K562 (cell line): ENCODE results near the gene IL23A. TPM values are rescaled to one million over a fixed set of nuclear protein-coding genes. Genes with fewer than 3 reads are reported as not detected.

Experiments
- ARID1B ChIP-seq: fragments of 450-650 bp; IDR thresholded peaks from 2 replicates; pipeline ENCODE4 v1.6.1; 2016; ENCODE audit warnings: antibody characterized with exemption, mild to moderate bottlenecking, inconsistent platforms
- C11orf30 ChIP-seq: fragments of 450-650 bp; IDR thresholded peaks from 2 replicates; pipeline ENCODE4 v1.6.1; 2016; ENCODE audit warnings: low read depth, mild to moderate bottlenecking
- DPF2 ChIP-seq: fragments of 450-650 bp; IDR thresholded peaks from 2 replicates; pipeline ENCODE4 v1.6.1; 2016
- GABPB1 ChIP-seq: sonication (generic); formaldehyde crosslinking; IDR thresholded peaks from 2 replicates; pipeline ENCODE4 v1.8.0; 2022; ENCODE audit warnings: mild to moderate bottlenecking, missing genetic modification reagents
- MCM3 ChIP-seq: fragments of 450-650 bp; IDR thresholded peaks from 2 replicates; pipeline ENCODE4 v1.6.1; 2016
- SMAD3 ChIP-seq: fragments of 450-650 bp; formaldehyde crosslinking; conservative IDR thresholded peaks from 2 replicates; pipeline ENCODE4 v1.4.0; 2020; ENCODE audit warnings: mild to moderate bottlenecking
- SMARCB1 ChIP-seq: IDR thresholded peaks from 2 replicates; pipeline ENCODE4 v1.6.1; 2011; ENCODE audit warnings: improper control_type of control experiment, low read depth; ENCODE audit not compliant: insufficient read length
- SP2 ChIP-seq: IDR thresholded peaks from 2 replicates; pipeline ENCODE4 v1.6.1; 2011; ENCODE audit warnings: mild to moderate bottlenecking, low read depth, low read length, moderate library complexity; ENCODE audit not compliant: poor library complexity, severe bottlenecking; ENCODE audit errors: extremely low read depth
- TAL1 ChIP-seq: fragments of 450-650 bp; IDR thresholded peaks from 2 replicates; pipeline ENCODE4 v1.6.1; 2016; ENCODE audit warnings: mild to moderate bottlenecking
- TOE1 ChIP-seq, 2 experiments: fragments of 450-650 bp in 1 of 2; sonication (generic) in 1 of 2; formaldehyde crosslinking in 1 of 2; IDR thresholded peaks; 2 replicates each; pipeline versions ENCODE4 v1.7.1 to v1.8.0; 2016 to 2022; ENCODE audit warnings: borderline replicate concordance in 2 of 2, mild to moderate bottlenecking in 2 of 2, antibody characterized with exemption in 1 of 2, inconsistent platforms in 1 of 2, low read depth in 1 of 2, missing genetic modification reagents in 1 of 2, moderate library complexity in 1 of 2
- TRIM24 ChIP-seq, 2 experiments: fragments of 450-650 bp; IDR thresholded peaks; 2 replicates each; pipeline ENCODE4 v1.6.1; 2016
- ZNF239 ChIP-seq: fragments of 250-450 bp; sonication (Bioruptor Pico); IDR thresholded peaks from 2 replicates; pipeline ENCODE4 v1.4.0; 2020; ENCODE audit warnings: mild to moderate bottlenecking
- ZNF445 ChIP-seq: fragments of 250-450 bp; sonication (Bioruptor Pico); IDR thresholded peaks from 2 replicates; pipeline ENCODE4 v1.4.0; 2020; ENCODE audit warnings: low read depth, mild to moderate bottlenecking, moderate library complexity
- polyA plus RNA-seq, 8 experiments: library from polyadenylated mRNA; depleted of rRNA in 4 of 8; stranded (reverse) in 5 of 8; unstranded in 3 of 8; fragments of >200 nt; fragmentation: Nextera tagmentation in 2 of 8; fragmentation: Illumina TruSeq in 1 of 8; extraction: Ambion mirVana in 2 of 8; extraction: Trizol in 1 of 8; gene quantifications; 2 replicates each; pipeline versions ENCODE4 v1.2.1 to v1.2.3, GENCODE V29; 2011 to 2014; ENCODE audit warnings: inconsistent platforms in 1 of 8, missing spikeins in 1 of 8
- total RNA-seq, 7 experiments: library from RNA; depleted of rRNA in 6 of 7; stranded (reverse); fragments of >200 nt in 6 of 7; fragmentation: Illumina TruSeq in 2 of 7; extraction: Trizol in 2 of 7; gene quantifications; 2 replicates each; pipeline versions ENCODE4 v1.2.1 to v1.2.3, GENCODE V29; 2011 to 2021; ENCODE audit warnings: low replicate concordance in 1 of 7
- TF ChIP-seq, protein P1 (sequence below): fragments of 450-650 bp; formaldehyde crosslinking; conservative IDR thresholded peaks from 2 replicates; pipeline ENCODE4 v1.4.0; 2022; ENCODE audit warnings: mild to moderate bottlenecking, missing genetic modification characterization
- TF ChIP-seq, protein P2 (sequence below), 2 experiments: IDR thresholded peaks; 2 replicates each; pipeline ENCODE4 v1.6.1; 2012; ENCODE audit warnings: improper control_type of control experiment in 2 of 2, low read depth in 2 of 2, low read length in 2 of 2, borderline replicate concordance in 1 of 2
- TF ChIP-seq, protein P3 (sequence below): fragments of 200-800 bp; sonication (Bioruptor generic); IDR thresholded peaks from 2 replicates; pipeline ENCODE4 v1.6.1; 2016; ENCODE audit warnings: missing genetic modification characterization, missing compliant biosample characterization
- TF ChIP-seq, protein P4 (sequence below): fragments of 250-450 bp; sonication (Bioruptor Pico); IDR thresholded peaks from 2 replicates; pipeline ENCODE4 v1.6.1; 2021; ENCODE audit warnings: mild to moderate bottlenecking
- TF ChIP-seq, protein P5 (sequence below): fragments of 450-650 bp; IDR thresholded peaks from 2 replicates; pipeline ENCODE4 v1.6.1; 2018; ENCODE audit warnings: mild to moderate bottlenecking, low read depth; ENCODE audit not compliant: partially characterized antibody

Gene IL23A
- total and polyA plus RNA-seq, 9 of the 15 experiments (the other 6 are each of a cell fraction or from before 2014, with no cell fraction given), result 4.4 to 37.2 (median 9.6) TPM

DNA sequence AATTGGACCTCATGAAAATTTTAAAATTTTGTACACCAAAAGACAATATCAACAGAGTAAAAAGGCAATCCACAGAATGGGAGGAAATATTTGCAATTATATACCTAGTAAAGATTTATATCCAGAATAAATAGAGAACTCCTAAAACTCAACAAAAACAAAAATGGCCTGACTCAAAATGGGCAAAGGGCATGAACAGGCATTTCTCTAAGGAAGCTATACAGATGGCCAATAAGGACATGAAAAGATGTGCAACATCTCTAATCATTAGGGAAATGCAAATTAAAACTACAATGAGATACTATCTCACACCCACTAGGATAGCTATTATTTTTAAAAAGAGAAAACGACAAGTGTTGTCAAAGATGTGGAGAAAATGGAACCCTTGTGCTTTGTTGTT is 34.8 kb downstream of the IL23A start (continued):
- no peak for TF ChIP-seq ZNF445 (CRISPR knock-in tag)
- no peak for TF ChIP-seq GABPB1 (CRISPR knock-in tag)
- TF ChIP-seq, protein P1, sequence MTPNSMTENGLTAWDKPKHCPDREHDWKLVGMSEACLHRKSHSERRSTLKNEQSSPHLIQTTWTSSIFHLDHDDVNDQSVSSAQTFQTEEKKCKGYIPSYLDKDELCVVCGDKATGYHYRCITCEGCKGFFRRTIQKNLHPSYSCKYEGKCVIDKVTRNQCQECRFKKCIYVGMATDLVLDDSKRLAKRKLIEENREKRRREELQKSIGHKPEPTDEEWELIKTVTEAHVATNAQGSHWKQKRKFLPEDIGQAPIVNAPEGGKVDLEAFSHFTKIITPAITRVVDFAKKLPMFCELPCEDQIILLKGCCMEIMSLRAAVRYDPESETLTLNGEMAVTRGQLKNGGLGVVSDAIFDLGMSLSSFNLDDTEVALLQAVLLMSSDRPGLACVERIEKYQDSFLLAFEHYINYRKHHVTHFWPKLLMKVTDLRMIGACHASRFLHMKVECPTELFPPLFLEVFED, result no peak
- no peak for TF ChIP-seq MCM3
- TF ChIP-seq, protein P2, sequence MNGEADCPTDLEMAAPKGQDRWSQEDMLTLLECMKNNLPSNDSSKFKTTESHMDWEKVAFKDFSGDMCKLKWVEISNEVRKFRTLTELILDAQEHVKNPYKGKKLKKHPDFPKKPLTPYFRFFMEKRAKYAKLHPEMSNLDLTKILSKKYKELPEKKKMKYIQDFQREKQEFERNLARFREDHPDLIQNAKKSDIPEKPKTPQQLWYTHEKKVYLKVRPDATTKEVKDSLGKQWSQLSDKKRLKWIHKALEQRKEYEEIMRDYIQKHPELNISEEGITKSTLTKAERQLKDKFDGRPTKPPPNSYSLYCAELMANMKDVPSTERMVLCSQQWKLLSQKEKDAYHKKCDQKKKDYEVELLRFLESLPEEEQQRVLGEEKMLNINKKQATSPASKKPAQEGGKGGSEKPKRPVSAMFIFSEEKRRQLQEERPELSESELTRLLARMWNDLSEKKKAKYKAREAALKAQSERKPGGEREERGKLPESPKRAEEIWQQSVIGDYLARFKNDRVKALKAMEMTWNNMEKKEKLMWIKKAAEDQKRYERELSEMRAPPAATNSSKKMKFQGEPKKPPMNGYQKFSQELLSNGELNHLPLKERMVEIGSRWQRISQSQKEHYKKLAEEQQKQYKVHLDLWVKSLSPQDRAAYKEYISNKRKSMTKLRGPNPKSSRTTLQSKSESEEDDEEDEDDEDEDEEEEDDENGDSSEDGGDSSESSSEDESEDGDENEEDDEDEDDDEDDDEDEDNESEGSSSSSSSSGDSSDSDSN (IDR thresholded peaks at IDR 0.05; ENCODE audit: borderline replicate concordance in 1 of 2, low read depth in 2 of 2, low read length in 2 of 2), result no peak
- TF ChIP-seq TAL1, result no peak
- peak in 1 of 2 experiments; percentile 41; a peak in 1 of 4 replicates for TF ChIP-seq TRIM24 (IDR thresholded peaks at IDR 0.05)
- TF ChIP-seq DPF2, result no peak
- TF ChIP-seq, protein P3, sequence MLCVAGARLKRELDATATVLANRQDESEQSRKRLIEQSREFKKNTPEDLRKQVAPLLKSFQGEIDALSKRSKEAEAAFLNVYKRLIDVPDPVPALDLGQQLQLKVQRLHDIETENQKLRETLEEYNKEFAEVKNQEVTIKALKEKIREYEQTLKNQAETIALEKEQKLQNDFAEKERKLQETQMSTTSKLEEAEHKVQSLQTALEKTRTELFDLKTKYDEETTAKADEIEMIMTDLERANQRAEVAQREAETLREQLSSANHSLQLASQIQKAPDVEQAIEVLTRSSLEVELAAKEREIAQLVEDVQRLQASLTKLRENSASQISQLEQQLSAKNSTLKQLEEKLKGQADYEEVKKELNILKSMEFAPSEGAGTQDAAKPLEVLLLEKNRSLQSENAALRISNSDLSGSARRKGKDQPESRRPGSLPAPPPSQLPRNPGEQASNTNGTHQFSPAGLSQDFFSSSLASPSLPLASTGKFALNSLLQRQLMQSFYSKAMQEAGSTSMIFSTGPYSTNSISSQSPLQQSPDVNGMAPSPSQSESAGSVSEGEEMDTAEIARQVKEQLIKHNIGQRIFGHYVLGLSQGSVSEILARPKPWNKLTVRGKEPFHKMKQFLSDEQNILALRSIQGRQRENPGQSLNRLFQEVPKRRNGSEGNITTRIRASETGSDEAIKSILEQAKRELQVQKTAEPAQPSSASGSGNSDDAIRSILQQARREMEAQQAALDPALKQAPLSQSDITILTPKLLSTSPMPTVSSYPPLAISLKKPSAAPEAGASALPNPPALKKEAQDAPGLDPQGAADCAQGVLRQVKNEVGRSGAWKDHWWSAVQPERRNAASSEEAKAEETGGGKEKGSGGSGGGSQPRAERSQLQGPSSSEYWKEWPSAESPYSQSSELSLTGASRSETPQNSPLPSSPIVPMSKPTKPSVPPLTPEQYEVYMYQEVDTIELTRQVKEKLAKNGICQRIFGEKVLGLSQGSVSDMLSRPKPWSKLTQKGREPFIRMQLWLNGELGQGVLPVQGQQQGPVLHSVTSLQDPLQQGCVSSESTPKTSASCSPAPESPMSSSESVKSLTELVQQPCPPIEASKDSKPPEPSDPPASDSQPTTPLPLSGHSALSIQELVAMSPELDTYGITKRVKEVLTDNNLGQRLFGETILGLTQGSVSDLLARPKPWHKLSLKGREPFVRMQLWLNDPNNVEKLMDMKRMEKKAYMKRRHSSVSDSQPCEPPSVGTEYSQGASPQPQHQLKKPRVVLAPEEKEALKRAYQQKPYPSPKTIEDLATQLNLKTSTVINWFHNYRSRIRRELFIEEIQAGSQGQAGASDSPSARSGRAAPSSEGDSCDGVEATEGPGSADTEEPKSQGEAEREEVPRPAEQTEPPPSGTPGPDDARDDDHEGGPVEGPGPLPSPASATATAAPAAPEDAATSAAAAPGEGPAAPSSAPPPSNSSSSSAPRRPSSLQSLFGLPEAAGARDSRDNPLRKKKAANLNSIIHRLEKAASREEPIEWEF (CRISPR knock-in tag), result no peak
- TF ChIP-seq, protein P4, sequence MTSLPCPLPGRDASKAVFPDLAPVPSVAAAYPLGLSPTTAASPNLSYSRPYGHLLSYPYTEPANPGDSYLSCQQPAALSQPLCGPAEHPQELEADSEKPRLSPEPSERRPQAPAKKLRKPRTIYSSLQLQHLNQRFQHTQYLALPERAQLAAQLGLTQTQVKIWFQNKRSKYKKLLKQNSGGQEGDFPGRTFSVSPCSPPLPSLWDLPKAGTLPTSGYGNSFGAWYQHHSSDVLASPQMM, result no peak
- TF ChIP-seq C11orf30, result no peak
- no peak for TF ChIP-seq TOE1 (IDR thresholded peaks at IDR 0.05; ENCODE audit: borderline replicate concordance)
- no peak for TF ChIP-seq TOE1 (CRISPR knock-in tag; IDR thresholded peaks at IDR 0.05; ENCODE audit: borderline replicate concordance, low read depth)
- TF ChIP-seq SMARCB1, result no peak
- TF ChIP-seq SMAD3, result no peak
- TF ChIP-seq, protein P5, sequence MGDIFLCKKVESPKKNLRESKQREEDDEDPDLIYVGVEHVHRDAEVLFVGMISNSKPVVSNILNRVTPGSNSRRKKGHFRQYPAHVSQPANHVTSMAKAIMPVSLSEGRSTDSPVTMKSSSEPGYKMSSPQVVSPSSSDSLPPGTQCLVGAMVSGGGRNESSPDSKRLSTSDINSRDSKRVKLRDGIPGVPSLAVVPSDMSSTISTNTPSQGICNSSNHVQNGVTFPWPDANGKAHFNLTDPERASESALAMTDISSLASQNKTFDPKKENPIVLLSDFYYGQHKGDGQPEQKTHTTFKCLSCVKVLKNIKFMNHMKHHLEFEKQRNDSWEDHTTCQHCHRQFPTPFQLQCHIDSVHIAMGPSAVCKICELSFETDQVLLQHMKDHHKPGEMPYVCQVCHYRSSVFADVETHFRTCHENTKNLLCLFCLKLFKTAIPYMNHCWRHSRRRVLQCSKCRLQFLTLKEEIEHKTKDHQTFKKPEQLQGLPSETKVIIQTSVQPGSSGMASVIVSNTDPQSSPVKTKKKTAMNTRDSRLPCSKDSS, result peak; percentile 25
- no peak for TF ChIP-seq ZNF239 (CRISPR knock-in tag)
- no peak for TF ChIP-seq SP2
- no peak for TF ChIP-seq ARID1B
